GM06990 (cell line): ENCODE data around the gene ZNF652.

Source experiments
- DNase-seq: peaks from one replicate; pipeline ENCODE4 v3.0.0-alpha.2; 2011; ENCODE audit not compliant: insufficient read length; ENCODE audit errors: extremely low read depth
- H3K27me3 ChIP-seq: replicated peaks from 2 replicates; pipeline ENCODE4 v1.6.0; 2011; ENCODE audit warnings: low read length; ENCODE audit not compliant: control insufficient read depth, insufficient read depth
- H3K36me3 ChIP-seq: 2 replicates; pipeline ENCODE4 v1.5.1; 2011; ENCODE audit warnings: low read length; ENCODE audit not compliant: control insufficient read depth, insufficient read depth
- H3K4me3 ChIP-seq: replicated peaks from 2 replicates; pipeline ENCODE4 v1.5.1; 2011; ENCODE audit warnings: low read depth, mild to moderate bottlenecking, control low read depth, low read length
- CTCF ChIP-seq: IDR thresholded peaks from 2 replicates; pipeline ENCODE4 v1.5.1; 2011; ENCODE audit warnings: low read length, control low read depth, mild to moderate bottlenecking, inconsistent platforms; ENCODE audit not compliant: insufficient read depth, poor library complexity, severe bottlenecking

Gene ZNF652

GRCh38 chr17:49361902-49362722 lies at the start of gene ZNF652:
ZNF652 (minus strand) TSS chr17:49362250; CDS start chr17:49317725, 44,525 bp downstream.
- no peak for TF ChIP-seq CTCF
- H3K36me3 ChIP-seq, result no peaks in the 10 kb centered on the region; the same call in 1 of the 2 replicates
- DNase-seq, result peak; percentile 96
- peak within 1 kb of the TSS; percentile 89 for H3K4me3 ChIP-seq
- no peaks in the 10 kb centered on the region for H3K27me3 ChIP-seq

DNA sequence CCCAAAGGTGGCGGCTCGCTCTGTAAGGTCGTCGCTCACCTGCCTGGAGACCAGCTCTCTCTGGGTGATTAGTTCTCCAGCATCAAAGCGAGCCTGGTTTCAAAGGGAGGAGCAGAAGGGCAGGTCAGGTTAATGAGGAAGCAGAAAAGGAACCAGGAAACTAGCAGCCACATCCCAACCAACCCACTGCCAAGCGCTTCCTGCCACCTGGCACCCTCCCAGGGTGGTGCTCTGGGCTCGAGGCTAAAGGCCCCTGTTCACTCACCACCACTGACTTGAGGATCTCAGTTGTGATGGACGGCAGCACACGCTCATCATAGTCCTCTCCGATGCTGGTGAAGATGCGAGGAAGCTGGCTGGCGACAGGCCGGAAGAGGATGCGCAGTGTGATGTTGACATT lies 47.0 kb upstream of the ZNF652 start:
- H3K27me3 ChIP-seq, result no peaks in the 10 kb centered on the region
- no peak overlapping the region for H3K4me3 ChIP-seq
- DNase-seq, result no peak
- H3K36me3 ChIP-seq, result peaks cover 44% of the 10 kb centered on the region
- TF ChIP-seq CTCF, result no peak

GRCh38 chr17:49407981-49408501 lies 46.0 kb upstream of the ZNF652 start:
- peak; percentile 99 for TF ChIP-seq CTCF
- H3K27me3 ChIP-seq, result no peaks in the 10 kb centered on the region
- no peak overlapping the region for H3K4me3 ChIP-seq
- H3K36me3 ChIP-seq, result peaks cover 51% of the 10 kb centered on the region
- peak; percentile 62 for DNase-seq

- H3K27me3 ChIP-seq, result no peaks in the 10 kb centered on the region
- no peak overlapping the region for H3K4me3 ChIP-seq
- peaks cover 51% of the 10 kb centered on the region for H3K36me3 ChIP-seq
- no peak for TF ChIP-seq CTCF
- DNase-seq, result no peak
Observed at GRCh38 chr17:49407086-49407485, 45.0 kb upstream of the ZNF652 start.

GRCh38 chr17:49406421-49407061 lies 44.5 kb upstream of the ZNF652 start:
- H3K27me3 ChIP-seq, result no peaks in the 10 kb centered on the region
- no peak for TF ChIP-seq CTCF
- no peak overlapping the region for H3K4me3 ChIP-seq
- H3K36me3 ChIP-seq, result peaks cover 49% of the 10 kb centered on the region
- no peak for DNase-seq
